PC-9 (cell line): ENCODE results near the gene CCDC87.

Experiments
- CTCF ChIP-seq: fragments of 200-600 bp; sonication (generic); conservative IDR thresholded peaks from 2 replicates; pipeline ENCODE4 v1.6.1; 2017; ENCODE audit warnings: mixed run types, antibody characterized with exemption, mild to moderate bottlenecking, moderate library complexity
- EZH2 ChIP-seq: fragments of 200-600 bp; sonication (generic); IDR thresholded peaks from 2 replicates; pipeline ENCODE4 v1.8.0; 2017; ENCODE audit warnings: antibody characterized with exemption, low read depth

DNA sequence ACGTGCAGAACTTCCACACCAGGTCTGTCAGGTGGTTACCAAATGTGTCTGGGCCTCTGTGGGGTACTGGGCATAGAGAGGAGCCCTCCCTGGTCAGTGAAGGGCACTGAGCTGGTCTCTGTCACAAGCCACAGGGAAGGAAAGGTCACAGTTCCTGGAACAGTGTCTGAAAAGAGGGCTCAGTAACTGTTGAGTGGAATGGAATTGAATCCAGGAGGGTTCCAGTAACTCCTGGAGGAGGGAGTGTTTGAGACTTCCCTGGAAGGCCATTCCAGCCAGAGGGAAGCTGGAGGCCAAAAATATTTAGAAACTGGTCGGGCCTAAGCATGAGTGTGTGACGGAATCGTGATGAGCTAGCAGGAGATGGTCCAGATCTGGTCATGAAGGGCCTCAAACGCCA lies 38.3 kb downstream of the CCDC87 start:
- TF ChIP-seq CTCF: no peak
- TF ChIP-seq EZH2: no peak
